AG20443 (cell line): ENCODE measurements around the gene RAD51B.
A peak's percentile ranks its signal among the peaks of the same experiment; 100 is the strongest.
"Not testable (repeated sequence)": the region's sequence is repeated elsewhere in the genome, so short reads cannot be mapped to it uniquely, and the experiment has no call there.

ENCODE experiments used
- DNase-seq: peaks from one replicate; pipeline ENCODE4 v3.0.0; 2012; ENCODE audit warnings: low spot score, mixed read lengths

The RAD51B gene

DNA sequence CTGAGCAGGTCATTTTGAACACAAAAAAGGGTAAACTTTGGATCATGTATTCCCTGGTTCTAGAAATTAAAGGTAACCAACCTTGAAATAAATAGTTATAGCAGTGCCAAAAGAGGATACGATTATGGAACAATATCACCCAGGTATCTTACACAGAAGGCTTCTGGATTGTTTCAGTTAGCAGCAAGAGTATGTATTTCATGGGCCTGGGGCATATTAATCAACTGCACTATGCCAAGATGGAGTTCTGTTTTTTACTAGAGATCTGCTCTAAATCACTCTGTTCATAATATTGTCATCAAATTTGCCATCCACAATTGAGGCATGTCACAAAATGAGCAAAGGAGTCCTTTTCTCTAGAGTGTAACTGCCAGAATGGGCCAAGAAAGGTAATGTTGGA lies 357.1 kb downstream of the RAD51B start:
- DNase-seq = no peak

DNA sequence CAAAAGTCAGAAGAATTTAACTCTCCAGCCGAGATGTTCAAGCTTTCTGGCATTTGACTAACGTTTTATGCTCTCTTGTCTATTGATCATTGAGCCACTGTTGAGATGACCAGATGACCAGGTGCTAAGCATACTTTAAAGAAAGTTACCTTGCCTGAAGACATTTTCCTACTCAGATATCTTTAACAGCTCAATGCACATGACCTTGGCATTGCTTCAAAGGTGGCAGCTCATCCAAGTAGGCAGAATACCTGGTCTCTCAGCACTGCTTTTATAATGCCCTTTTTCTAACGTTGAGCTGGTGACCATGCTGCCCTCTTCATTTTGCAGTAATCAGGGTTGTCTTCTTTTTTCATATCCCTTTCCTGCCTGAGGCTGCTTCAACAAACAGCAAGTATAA lies 358.1 kb downstream of the RAD51B start:
- DNase-seq = no peak

DNA sequence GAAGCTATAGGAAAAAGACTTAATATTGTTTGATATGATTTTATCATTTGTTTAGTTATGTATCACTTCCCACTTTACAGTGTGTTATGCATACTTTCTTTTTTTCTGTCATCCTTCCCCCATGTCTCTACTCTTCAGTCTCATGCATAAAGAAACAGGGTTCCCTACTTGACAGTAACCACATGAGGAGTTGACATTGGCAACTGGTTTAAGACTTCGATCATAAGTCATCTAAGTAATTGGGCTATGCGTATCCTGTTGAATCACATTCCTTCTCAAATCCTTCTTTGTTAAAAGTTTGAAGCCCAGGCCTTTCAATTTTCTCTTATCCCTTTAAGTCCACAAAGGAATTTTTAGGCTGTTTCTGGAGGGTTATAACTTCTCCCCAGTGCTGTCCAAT lies 358.7 kb downstream of the RAD51B start:
- no peak for DNase-seq

DNA sequence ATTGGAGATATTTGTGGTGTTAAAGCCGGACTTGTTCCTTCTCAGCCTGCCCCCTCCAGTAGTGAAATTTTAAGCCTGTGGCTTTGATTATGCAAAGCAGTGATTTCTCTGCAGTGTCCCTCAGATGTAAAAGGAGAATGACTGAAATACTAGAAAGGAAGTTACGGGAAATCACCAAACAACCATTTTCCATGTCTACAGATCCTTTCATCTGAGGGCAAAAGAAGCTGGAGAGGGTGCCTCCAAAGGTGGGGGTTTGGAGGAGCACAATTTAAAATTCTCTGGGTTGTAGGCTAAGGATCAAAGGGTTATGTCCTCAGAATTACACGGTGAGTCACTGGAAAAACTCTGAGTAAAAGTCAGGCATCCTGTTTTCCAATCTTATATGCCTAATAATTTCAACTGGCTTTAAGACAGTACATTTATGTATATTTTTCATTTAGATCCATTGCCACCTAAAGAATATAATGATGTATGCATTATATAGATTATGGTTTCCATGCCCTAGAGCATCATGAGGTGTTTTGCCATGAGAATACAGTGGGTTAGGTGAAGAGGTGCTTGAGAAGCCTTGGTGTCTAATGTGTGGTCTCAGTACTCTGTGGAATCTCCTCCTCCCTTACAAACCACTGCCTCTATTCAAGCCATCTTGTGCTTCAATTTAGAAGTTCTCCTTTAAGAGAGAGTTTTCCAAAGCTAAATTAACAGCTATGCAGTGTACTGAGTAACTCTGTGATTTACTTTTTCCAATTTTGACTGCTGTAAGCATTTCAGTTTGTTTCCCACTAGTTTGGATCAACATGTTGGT lies 362.1 kb downstream of the RAD51B start:
- DNase-seq = peak; percentile 41

DNA sequence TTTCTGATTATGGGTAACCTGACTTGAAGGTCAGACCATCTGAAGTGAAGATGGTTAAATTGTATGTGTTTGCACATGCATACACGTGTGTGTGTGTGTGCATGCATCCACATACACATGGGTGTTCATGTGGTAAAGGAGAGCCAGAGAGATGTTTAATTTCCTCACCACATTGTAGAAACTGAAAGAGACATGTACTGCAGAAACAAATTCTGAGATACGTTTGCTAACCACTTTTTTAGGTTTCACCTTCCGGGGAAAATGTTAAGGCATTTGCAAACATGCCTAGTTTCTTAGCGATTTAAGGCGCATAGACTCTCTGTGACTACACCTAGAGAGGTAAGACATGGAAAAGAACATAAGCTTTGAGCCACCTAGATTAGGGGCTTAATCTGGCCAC lies 362.9 kb downstream of the RAD51B start:
- no peak for DNase-seq

DNA sequence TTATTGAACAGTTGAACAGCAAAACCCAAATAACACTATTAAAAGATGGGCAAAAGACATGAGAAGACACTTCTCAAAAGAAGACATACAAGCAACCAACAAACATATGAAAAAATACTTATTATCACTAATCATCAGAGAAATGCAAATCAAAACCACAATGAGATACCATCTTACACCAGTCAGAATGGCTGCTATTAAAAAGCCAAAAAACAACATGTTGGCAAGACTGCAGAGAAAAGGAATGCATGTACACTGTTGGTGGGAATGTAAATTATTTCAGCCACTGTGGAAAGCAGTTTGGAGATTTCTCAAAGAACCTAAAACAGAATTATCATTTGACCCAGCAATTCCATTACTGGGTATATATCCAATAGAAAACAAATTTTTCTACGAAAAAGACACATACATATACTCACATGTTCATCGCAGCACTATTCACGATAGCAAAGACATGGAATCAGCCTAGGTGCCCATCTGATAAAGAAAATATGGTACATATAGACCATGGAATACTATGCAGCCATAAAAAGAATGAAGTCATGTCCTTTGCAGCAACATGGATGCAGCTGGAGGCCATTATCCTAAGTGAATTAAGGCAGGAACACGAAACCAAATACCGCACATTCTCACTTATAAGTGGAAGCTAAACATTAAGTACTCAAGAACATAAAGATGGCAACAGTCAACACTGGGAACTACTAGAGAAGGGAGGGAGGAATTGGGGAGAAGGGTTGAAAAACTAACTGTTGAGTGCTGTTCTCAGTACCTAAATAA lies 367.1 kb downstream of the RAD51B start:
- not testable (repeated sequence) for DNase-seq

DNA sequence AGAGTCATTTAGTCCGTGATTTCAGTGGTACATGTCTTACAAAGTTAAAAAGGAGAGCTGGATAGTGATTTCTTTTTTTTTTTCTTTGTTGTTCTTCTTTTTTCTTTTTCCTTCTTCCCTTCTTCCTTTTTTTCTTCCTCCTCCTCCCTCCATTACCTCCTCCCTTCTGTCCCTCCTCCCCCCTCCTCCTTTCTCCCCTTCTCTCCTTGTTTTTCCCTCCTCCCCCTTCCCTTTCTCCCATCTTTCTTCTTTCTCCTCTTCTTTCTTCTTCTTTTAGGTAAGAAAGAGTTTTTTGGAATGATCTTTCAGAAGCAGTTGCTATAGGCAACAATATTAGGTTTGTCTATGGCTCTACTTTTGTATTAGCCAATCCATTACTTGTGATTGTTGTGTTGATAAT lies 368.6 kb downstream of the RAD51B start:
- DNase-seq = no peak

DNA sequence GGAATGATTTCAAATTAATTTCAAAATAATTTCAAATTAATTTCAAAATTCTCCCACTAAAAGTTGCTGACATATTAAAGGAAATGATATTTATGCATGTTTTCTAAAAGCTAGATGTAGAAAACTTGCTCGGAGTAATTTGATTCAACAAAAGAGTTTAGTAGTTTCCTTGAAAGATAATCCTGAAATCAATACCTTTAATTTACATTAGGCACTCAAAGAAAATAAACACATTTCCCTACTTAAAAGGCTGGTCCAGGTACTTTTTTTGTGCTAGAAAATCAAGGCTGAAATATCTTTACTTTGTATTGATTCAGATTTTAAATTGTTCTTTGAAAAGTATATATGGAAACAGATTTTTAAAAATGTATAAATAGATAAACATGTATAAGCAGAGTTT lies 370.5 kb downstream of the RAD51B start:
- no peak for DNase-seq

DNA sequence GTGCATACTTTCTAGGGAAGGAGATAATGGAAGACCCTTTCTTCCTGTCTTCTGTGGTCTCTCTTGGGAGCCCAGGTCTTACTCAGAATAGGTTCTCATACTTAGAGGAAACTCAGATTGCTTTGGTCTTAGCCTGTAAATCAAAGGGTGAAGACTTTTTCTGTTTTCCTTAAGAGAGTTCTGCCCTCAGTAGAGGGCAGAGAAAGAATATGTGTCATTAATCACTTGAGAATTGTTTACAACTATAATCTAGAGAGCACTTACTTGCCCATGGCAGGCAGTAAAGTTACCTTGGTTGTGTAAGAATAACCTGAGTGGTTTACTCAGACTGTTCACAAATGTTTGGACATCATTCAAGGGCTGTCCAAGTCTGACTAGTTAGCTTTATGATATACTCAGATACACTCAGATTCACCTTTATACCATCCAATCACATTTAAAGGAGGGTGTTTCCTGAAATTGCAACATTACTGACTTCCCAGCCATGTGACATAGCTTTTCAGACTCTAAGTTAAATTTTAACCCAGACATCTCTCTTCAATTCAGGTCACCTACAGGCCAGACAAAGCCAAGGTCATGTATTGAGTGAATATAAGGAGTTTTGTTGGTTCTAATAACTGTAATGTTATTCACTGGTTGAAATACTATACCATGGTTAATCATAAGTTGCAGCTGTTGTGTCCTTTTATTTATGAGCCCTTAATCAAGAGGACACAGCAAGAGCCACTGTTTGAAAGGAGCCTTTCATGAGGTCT lies 372.2 kb downstream of the RAD51B start:
- no peak for DNase-seq

DNA sequence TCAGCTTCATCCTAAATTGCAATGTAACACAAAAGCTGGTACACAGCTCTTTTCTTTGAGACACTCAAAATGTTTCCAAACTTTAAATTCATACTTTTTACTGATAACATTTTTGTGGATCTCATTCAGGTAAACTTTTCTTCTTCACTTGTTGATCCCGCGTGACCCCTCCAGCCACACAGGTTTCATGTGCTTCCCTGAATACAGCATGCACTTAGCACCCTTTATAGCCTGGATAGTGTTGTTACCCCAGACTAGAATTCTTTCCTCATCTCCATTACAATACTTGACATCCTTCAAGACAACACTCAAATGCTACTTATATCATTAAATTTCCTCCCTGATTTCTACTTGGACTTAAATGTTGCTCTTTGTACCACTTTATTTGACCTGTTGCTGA lies 373.4 kb downstream of the RAD51B start:
- DNase-seq = no peak

DNA sequence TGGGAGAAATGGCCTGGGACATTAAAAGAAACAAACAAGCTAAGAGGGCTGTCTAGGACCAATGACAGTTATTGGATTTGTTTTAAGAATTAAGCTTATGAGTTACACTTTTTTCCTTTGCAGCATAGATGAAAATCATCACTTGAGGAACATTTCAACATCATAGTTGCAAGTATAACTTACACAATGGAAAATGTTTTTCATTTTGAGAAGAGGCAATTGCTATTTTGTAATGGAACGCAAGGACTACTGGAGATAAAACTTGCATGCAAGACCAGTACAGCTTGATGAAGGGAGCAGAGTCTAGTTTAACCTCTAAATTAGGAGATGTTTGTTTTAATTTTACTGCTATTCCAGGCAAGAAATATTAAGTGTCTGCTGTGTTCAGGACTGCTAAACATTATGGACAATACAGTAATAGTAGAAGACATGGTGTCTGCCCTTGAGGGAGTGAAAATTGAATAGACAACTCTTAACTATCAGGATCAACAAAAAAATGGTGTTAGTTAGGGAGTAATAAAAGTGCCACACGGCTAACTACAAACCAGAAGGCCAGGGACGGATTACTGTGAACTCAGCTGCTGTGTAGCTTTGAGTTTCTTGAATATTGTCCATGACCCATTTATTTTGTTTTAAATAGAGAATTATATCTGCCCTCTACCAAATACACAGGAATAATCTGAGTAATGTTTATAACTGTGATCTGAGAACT lies 374.5 kb downstream of the RAD51B start:
- no peak for DNase-seq

DNA sequence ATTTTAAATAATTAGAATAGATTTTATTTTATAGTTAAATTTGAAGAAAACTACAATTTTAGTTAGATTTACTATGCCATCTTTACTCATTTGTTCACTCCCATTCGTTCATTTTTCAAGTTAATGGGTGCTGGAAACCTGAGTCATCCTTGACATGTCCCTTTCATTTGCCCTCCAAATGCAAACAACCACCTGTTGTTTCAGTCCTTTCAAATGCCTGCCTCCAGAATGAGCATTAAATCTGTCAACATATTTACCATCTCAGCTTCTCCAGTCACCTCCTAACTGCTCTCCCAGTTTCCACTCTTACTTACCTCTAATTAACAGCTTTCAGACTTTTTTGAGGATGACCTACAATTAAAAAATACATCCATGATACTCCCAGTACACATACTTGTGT lies 375.5 kb downstream of the RAD51B start:
- no peak for DNase-seq

DNA sequence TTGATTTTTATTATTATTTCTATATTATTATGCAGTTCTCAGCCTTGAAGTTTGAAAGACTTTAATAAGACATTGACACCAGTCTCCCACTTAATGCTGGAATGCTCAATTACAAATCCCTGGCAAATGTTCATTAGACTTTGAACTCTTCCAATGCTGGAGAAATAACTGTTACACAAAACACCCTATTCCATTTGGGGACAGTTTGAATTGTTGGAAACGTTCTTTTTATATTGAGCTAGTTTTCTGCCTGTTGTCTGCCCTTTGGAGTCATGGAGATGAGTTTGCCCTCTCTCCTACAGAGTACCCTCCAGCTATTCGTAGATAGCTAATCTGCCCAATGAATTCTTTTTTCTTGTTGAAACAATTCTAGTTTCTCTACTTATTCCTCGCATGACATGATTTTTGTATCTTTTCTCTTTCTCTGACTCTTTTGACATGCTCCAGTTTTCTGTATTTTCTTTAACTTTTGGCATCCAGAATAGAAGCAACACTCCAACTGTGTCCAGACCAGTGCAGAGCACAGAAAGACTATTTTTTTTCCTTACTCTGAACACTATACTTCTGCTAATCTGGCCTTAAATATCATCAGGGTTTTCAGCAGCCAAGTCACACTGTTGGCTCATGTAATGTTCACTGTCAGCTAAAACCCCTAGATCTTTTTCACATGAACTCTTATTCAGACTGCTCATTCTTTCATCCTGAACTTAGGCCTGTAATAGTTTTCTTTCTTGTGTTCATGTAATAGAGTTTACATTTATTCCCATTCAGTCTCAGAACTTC lies 379.3 kb downstream of the RAD51B start:
- no peak for DNase-seq

DNA sequence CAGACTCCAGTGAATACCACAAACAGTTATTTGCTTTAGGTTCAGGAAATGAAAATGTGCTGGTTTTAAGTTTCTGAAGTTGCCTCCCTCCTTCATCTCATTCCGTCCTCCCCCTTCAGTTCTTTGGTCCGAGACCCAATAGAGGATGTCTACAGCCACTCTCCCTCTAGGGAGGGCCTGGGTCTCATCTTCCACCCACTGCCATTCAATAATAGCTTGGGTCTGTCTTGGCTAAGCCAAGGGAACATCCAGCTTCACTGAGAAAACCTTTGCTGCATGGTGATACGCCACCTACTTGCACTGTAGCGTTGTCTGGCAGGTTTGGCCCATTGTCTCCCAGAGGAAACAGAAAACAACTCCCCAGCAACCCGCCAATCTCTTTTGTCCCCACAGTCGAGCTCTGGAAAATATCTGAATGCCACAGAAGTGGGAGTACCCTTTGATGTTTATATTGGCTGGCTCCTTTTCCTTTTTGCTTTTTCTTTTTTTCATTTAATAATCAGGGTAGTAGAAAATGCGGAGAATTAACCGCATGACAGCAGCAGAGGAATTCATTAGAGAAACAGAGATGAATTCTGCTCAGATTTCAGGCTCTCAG lies 380.1 kb downstream of the RAD51B start:
- no peak for DNase-seq

DNA sequence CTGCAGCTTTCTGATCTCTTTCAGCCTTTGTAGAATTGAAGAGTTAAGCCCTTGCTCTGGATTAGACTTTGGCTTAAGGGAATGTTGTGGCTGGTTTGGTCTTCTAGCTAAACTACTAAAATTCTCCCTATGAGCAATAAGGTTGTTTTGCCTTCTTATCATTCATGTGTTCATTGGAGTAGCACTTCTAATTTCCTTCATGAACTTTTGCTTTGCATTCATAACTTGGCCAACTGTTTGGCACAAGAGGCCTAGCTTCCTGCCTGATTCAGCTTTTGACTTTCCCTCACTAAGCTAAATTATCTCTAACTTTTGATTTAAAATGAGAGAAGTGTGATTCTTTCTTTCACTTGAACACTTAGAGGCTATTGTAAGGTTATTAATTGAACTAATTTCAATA lies 384.3 kb downstream of the RAD51B start:
- no peak for DNase-seq

DNA sequence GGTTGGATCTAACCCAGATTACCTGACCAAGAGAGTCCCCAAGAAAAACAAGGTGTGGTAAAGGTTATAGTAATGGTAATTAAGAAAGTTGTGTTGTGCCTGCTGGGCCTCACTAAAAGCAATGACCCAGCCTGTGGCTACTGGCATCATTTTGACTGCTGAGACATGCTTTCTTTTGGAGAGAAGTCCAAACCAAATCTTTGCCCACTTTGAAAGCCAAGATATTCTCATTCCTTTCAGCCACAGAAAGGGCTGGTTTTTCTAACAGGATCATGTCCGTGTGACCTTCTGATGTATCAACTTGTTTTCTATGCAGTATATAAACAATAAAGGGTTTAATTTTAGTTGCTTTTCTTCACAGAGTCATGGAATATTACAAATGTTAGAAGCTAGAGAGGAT lies 388.6 kb downstream of the RAD51B start:
- DNase-seq = peak; percentile 55

DNA sequence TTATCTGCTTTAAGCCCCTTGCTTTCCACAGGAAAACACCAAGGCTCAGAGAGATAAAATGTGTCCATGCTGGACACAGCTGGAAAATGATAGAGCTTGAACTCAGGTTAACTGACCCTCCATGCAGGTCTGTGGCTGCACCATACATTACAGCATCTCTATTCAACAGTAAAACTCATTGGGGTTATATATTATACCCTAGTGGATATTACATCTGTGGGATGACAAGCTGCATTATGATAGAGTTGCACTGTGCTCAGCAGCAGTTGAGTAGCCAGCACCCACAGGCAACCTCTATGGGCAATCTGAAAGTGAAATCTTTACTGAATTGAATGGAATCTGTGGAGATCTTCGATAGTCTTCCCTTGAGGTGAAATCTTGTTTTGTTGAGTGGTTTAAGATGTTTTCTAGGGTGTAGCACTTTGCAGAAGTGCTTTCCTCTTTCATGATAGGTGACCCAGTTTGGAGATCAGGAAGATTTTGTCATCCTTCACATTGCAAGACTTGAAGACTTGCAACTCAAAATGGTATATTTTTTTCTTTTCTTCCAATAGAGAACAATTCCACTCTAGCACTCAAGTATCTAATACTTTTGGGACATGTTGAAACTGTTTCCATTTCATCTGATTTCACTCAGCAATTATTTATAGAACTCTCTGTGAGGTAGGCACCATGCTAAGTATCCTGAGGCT lies 389.2 kb downstream of the RAD51B start:
- DNase-seq = no peak

DNA sequence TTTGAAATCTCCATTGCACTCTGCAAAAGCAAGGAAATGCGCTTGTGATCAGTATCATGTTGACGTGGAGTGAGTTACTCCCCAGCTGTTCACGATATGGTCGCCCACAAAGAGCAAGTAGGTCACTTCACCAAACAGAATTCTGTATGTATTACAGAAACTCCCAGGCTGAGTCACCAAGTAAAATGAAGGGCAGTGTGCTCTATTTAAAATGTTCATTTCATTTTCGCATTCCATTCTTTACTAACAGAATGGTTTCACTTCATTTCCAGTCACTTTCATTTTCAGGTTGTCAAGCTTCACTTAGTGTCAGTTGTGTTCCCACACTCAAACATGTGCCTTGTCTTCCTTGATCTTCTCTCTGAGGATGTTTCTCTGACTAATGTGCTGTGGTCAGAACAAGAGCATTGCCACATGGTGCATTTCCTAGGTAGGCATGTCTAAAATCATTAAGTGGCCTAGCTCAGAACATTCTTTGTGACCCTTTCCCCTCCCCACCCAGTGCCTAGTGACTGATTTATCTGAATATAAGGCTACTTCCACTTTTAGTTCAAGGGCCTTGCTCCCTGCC lies 391.2 kb downstream of the RAD51B start:
- peak; percentile 73 for DNase-seq

DNA sequence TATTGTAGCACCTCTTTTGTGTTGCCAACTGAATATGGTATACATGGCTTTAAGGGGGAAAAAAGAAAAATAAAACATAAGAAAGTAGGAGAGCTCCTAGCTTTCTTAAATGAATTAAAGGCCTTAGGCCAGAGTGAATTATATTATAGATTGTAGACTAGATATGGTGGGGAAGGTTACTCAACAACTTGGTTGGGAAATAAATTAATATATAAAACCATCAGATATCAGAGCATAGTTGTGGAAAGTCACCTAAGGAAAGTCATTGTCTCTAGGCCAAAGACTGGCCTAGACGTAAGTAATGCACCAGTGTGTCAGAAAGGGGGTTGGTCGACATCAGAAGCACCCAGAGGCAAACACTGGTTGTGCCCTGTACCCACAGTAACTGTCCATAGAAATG lies 391.8 kb downstream of the RAD51B start:
- DNase-seq = no peak

DNA sequence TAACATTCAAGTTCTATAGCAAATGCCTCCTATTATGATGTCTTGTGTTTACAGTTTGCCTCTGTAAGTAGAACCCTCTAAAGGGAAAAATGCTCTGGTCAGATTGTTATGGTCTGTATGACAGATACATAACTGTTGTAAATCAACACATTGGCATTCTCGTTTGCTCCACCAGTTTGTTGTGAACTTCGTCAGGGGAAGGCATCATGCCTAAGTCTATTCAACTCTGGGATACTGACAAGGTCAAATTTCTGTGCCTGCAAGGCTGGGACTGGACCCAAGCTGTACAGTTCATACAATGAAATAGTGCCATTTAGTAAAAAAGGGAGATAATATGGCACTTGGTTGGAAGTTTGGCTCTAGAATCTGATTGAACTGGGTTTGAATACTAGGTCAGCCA lies 392.3 kb downstream of the RAD51B start:
- DNase-seq = no peak
